ENCODE results near the gene DAPK1.

GRCh38 chr9:87620731-87621322 lies 123.2 kb downstream of the DAPK1 start:
- TF ChIP-seq, protein P1, sequence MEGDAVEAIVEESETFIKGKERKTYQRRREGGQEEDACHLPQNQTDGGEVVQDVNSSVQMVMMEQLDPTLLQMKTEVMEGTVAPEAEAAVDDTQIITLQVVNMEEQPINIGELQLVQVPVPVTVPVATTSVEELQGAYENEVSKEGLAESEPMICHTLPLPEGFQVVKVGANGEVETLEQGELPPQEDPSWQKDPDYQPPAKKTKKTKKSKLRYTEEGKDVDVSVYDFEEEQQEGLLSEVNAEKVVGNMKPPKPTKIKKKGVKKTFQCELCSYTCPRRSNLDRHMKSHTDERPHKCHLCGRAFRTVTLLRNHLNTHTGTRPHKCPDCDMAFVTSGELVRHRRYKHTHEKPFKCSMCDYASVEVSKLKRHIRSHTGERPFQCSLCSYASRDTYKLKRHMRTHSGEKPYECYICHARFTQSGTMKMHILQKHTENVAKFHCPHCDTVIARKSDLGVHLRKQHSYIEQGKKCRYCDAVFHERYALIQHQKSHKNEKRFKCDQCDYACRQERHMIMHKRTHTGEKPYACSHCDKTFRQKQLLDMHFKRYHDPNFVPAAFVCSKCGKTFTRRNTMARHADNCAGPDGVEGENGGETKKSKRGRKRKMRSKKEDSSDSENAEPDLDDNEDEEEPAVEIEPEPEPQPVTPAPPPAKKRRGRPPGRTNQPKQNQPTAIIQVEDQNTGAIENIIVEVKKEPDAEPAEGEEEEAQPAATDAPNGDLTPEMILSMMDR (IDR thresholded peaks at IDR 0.05; ENCODE audit: borderline replicate concordance, extremely low read depth, low read length, poor library complexity, severe bottlenecking), result no peak
- TF ChIP-seq EZH2 (IDR thresholded peaks at IDR 0.05; ENCODE audit: borderline replicate concordance, low read depth, low read length, severe bottlenecking), result no peak

Measured in DND-41 (cell line).